ENCODE data around the gene ZC3H12C. TPM values are rescaled to one million over a fixed set of nuclear protein-coding genes. Genes with fewer than 3 reads are reported as not detected.

Gene ZC3H12C
- total and polyA plus RNA-seq, 10 of the 15 experiments (the other 5 are each of a cell fraction or from before 2014, with no cell fraction given) = 0.31 to 31.0 (median 3.7) TPM

- no peak for TF ChIP-seq ETV6 (conservative IDR thresholded peaks at IDR 0.05 in 1 of 2, IDR thresholded peaks at IDR 0.05 in 1 of 2; ENCODE audit: borderline replicate concordance in 1 of 2, low read depth in 1 of 2)
Measured at GRCh38 chr11:110110854-110111253, 17.7 kb downstream of the ZC3H12C start (continued).

- no TSS peak for BruUV-seq (replicated peaks)
- no peak overlapping the region for H3K4me2 ChIP-seq (ENCODE audit: control insufficient read depth, insufficient read depth)
- TF ChIP-seq ZNF687 (IDR thresholded peaks at IDR 0.05) (0 out of 2 replicates have a peak, but pooled peaks have one; percentile 18), IKZF2 (IDR thresholded peaks at IDR 0.05) (0 out of 4 replicates have a peak, but pooled peaks of 1 of the 2 experiments have one; percentile 14), NRF1 (conservative IDR thresholded peaks at IDR 0.05; ENCODE audit: low read depth, low read length) (no peak)
- no peak overlapping the region for H3K4me3 ChIP-seq
- DNase-seq (ENCODE audit: low read depth, low spot score) = no peak
- H3K27me3 ChIP-seq (replicated peaks in 1 of 2; ENCODE audit: control insufficient read depth in 2 of 2, insufficient read depth in 2 of 2, low read length in 1 of 2) = no peaks in the 10 kb centered on the region
- intact Hi-C loops (cut with micrococcal nuclease; ENCODE audit: unreplicated experiment) (no loop called here), in situ Hi-C loops (cut with MboI) (no loop called here)
- no peaks in the 10 kb centered on the region for H3K4me1 ChIP-seq (ENCODE audit: control insufficient read depth, insufficient read depth, low read length)
- ATAC-seq = no peak; the same call in 2 of the 3 replicates
- 59% methylated on average over 2 of the region's 2 CpGs for WGBS (ENCODE audit: insufficient coverage, insufficient replicate concordance, low lambda C conversion rate, missing lambda C conversion rate)
- RAD21 ChIA-PET (ENCODE audit: unreplicated experiment) = no interaction called here
- H3K27ac ChIP-seq (ENCODE audit: control insufficient read depth, insufficient read depth) = no peak overlapping the region
- H4K20me1 ChIP-seq (ENCODE audit: control insufficient read depth, insufficient read depth) = no peaks in the 10 kb centered on the region
- no peak overlapping the region for H2AFZ ChIP-seq (ENCODE audit: control insufficient read depth, low read depth, low read length)
- FAIRE-seq = no peak
- SMC1A ChIA-PET (ENCODE audit: uncharacterized antibody, unreplicated experiment) = no interaction called here
- H3K9ac ChIP-seq (ENCODE audit: control insufficient read depth, insufficient read depth, low read length) = no peak overlapping the region
- POLR2A ChIA-PET = interaction anchor here (1.0 kb wide), 1 partner anchor 11 kb away, joined by 3 read pairs; no protein-coding TSS in a partner anchor
- H3K9me3 ChIP-seq (replicated peaks; ENCODE audit: control insufficient read depth, insufficient read depth, low read length) = no peaks in the 10 kb centered on the region; the same call in 2 of the 3 replicates
- CTCF ChIA-PET = no interaction called here
- peaks cover 0 to 3% of the 10 kb centered on the region in 2 experiments; a peak in 2 of 4 replicates for H3K36me3 ChIP-seq (ENCODE audit: control insufficient read depth in 2 of 2, insufficient read depth in 2 of 2, low read length in 1 of 2)
- H3K79me2 ChIP-seq (ENCODE audit: control insufficient read depth, insufficient read depth, low read length) = peaks cover 15% of the 10 kb centered on the region
Measured at GRCh38 chr11:110112457-110112856, 19.3 kb downstream of the ZC3H12C start.
